ENCODE data around the gene PCGF2.

Gene PCGF2

GRCh38 chr17:38704606-38705522 is 43.3 kb downstream of the PCGF2 start, which contains the start of gene MLLT6 (continued):
- TF ChIP-seq TSHZ1 (tag by site-specific recombination; IDR thresholded peaks at IDR 0.05; ENCODE audit: borderline replicate concordance) = no peak
- TF ChIP-seq ZNF830 (tag by site-specific recombination; IDR thresholded peaks at IDR 0.05; ENCODE audit: low read depth) = no peak
- TF ChIP-seq ZNF544 (tag by site-specific recombination; IDR thresholded peaks at IDR 0.05) = no peak
- TF ChIP-seq ZBTB8A (tag by site-specific recombination; IDR thresholded peaks at IDR 0.05) = peak; percentile 31; the same call in 1 of the 2 replicates
- TF ChIP-seq EGR2 (tag by site-specific recombination; IDR thresholded peaks at IDR 0.05; ENCODE audit: low read depth) = peak; percentile 85
- TF ChIP-seq PATZ1 (tag by site-specific recombination; IDR thresholded peaks at IDR 0.05) = peak; percentile 68
- TF ChIP-seq ZNF18 (tag by site-specific recombination; IDR thresholded peaks at IDR 0.05) = no peak
- TF ChIP-seq OSR2 (tag by site-specific recombination; IDR thresholded peaks at IDR 0.05) = no peak
- TF ChIP-seq GLI4 (tag by site-specific recombination; IDR thresholded peaks at IDR 0.05) = no peak
- TF ChIP-seq KLF10 (tag by site-specific recombination; IDR thresholded peaks at IDR 0.05) = no peak; the same call in 1 of the 2 replicates
- TF ChIP-seq ZNF555 (tag by site-specific recombination; conservative IDR thresholded peaks at IDR 0.05) = no peak
- TF ChIP-seq ZNF16 (tag by site-specific recombination; IDR thresholded peaks at IDR 0.05; ENCODE audit: low read depth) = no peak
- TF ChIP-seq ZNF335 (tag by site-specific recombination; conservative IDR thresholded peaks at IDR 0.05) = peak; percentile 52
- no peak for TF ChIP-seq GLIS1 (tag by site-specific recombination; IDR thresholded peaks at IDR 0.05)
- TF ChIP-seq ZNF146 (tag by site-specific recombination; IDR thresholded peaks at IDR 0.05) = no peak
- no peak for TF ChIP-seq ZNF747 (tag by site-specific recombination; IDR thresholded peaks at IDR 0.05)
- no peak for TF ChIP-seq HIC1 (tag by site-specific recombination; IDR thresholded peaks at IDR 0.05)
- TF ChIP-seq REST (tag by site-specific recombination; IDR thresholded peaks at IDR 0.05) = no peak
- TF ChIP-seq PRDM2 (tag by site-specific recombination; IDR thresholded peaks at IDR 0.05; ENCODE audit: borderline replicate concordance) = no peak
